HG02943 (cell line): ENCODE results near the gene SMIM5.

Source experiments
- ATAC-seq: cut with Tn5 transposase; IDR thresholded peaks from one replicate; pipeline ENCODE4 v1.9.1; 2021; ENCODE audit warnings: mild to moderate bottlenecking, low read depth, moderate library complexity; ENCODE audit not compliant: unreplicated experiment

SMIM5 gene

GRCh38 chr17:75638893-75639292 lies 5.7 kb downstream of the SMIM5 start:
- no peak for ATAC-seq

GRCh38 chr17:75639327-75639726 lies 6.1 kb downstream of the SMIM5 start:
- no peak for ATAC-seq

- no peak for ATAC-seq
Measured at GRCh38 chr17:75639771-75640555, 6.7 kb downstream of the SMIM5 start.

GRCh38 chr17:75640556-75641119 lies 7.4 kb downstream of the SMIM5 start:
- no peak for ATAC-seq

- no peak for ATAC-seq
Measured at GRCh38 chr17:75641343-75641742, 8.1 kb downstream of the SMIM5 start.

- ATAC-seq, result no peak
Measured at GRCh38 chr17:75642182-75642783, 9.0 kb downstream of the SMIM5 start.

- no peak for ATAC-seq
Measured at GRCh38 chr17:75642784-75643642, 9.8 kb downstream of the SMIM5 start.

- ATAC-seq, result no peak
Measured at GRCh38 chr17:75643643-75644017, 10.4 kb downstream of the SMIM5 start.

- no peak for ATAC-seq
Measured at GRCh38 chr17:75645501-75645888, 12.3 kb downstream of the SMIM5 start.

- peak; percentile 92 for ATAC-seq
Measured at GRCh38 chr17:75645889-75646637, 12.8 kb downstream of the SMIM5 start.

GRCh38 chr17:75646638-75646992 lies 13.4 kb downstream of the SMIM5 start:
- peak; percentile 5 for ATAC-seq

- no peak for ATAC-seq
Measured at GRCh38 chr17:75647061-75647460, 13.8 kb downstream of the SMIM5 start.

GRCh38 chr17:75647921-75648320 lies 14.7 kb downstream of the SMIM5 start:
- no peak for ATAC-seq

- no peak for ATAC-seq
Measured at GRCh38 chr17:75649687-75650086, 16.5 kb downstream of the SMIM5 start.

GRCh38 chr17:75650874-75651273 lies 17.6 kb downstream of the SMIM5 start:
- no peak for ATAC-seq

- no peak for ATAC-seq
Measured at GRCh38 chr17:75652341-75652740, 19.1 kb downstream of the SMIM5 start.

- ATAC-seq, result no peak
Measured at GRCh38 chr17:75652934-75653549, 19.8 kb downstream of the SMIM5 start.

- no peak for ATAC-seq
Measured at GRCh38 chr17:75654176-75654575, 20.9 kb downstream of the SMIM5 start.

- ATAC-seq, result no peak
Measured at GRCh38 chr17:75658237-75658636, 25.0 kb downstream of the SMIM5 start.

- ATAC-seq, result no peak
Measured at GRCh38 chr17:75661531-75661930, 28.3 kb downstream of the SMIM5 start.
